ENCODE measurements around the gene ADARB2. TPM values are rescaled to one million over a fixed set of nuclear protein-coding genes. Genes with fewer than 3 reads are reported as not detected.

ADARB2 gene
- polyA plus RNA-seq, 1 of the 3 experiments (the other 2 are of a cell fraction), result not detected

GRCh38 chr10:1782841-1783240 lies 45.5 kb upstream of the ADARB2 start:
- H3K4me3 ChIP-seq (ENCODE audit: low read depth in 2 of 2, low read length in 1 of 2), result no peak overlapping the region
- ChIA-PET CTCF (no interaction called here), POLR2A (no interaction called here)
- no peaks in the 10 kb centered on the region for H3K36me3 ChIP-seq (replicated peaks in 1 of 2; ENCODE audit: control insufficient read depth in 1 of 2, insufficient read depth in 2 of 2, low read length in 1 of 2)
- no peak overlapping the region for H3K9ac ChIP-seq
- no peak overlapping the region for H2AFZ ChIP-seq (ENCODE audit: low read depth)
- no peaks in the 10 kb centered on the region for H3K9me2 ChIP-seq
- no peaks in the 10 kb centered on the region for H4K20me1 ChIP-seq (ENCODE audit: insufficient read depth)
- H3K27me3 ChIP-seq (ENCODE audit: insufficient read depth), result no peaks in the 10 kb centered on the region
- no peaks in the 10 kb centered on the region for H3F3A ChIP-seq (replicated peaks; ENCODE audit: insufficient read depth)
- no peak overlapping the region for H3K4me2 ChIP-seq
- H3K4me1 ChIP-seq (ENCODE audit: control insufficient read depth in 1 of 2, insufficient read depth in 2 of 2, low read depth in 1 of 2, low read length in 1 of 2), result no peaks in the 10 kb centered on the region
- TF ChIP-seq SIN3A (IDR thresholded peaks at IDR 0.05; ENCODE audit: borderline replicate concordance, low read depth, low read length) (no peak), TAF1 (IDR thresholded peaks at IDR 0.05; ENCODE audit: borderline replicate concordance, low read depth, low read length) (no peak), GABPA (IDR thresholded peaks at IDR 0.05; ENCODE audit: low read depth) (no peak), ZBTB33 (IDR thresholded peaks at IDR 0.05; ENCODE audit: borderline replicate concordance, low read depth) (no peak), RXRA (IDR thresholded peaks at IDR 0.05; ENCODE audit: borderline replicate concordance, low read depth) (no peak), ELF1 (IDR thresholded peaks at IDR 0.05) (no peak), FOXJ3 (CRISPR knock-in tag; IDR thresholded peaks at IDR 0.05) (no peak), RAD21 (IDR thresholded peaks at IDR 0.05; ENCODE audit: low read length) (no peak), MAX (IDR thresholded peaks at IDR 0.05; ENCODE audit: low read depth) (no peak), MXI1 (IDR thresholded peaks at IDR 0.05; ENCODE audit: low read depth, low read length) (no peak), USF2 (IDR thresholded peaks at IDR 0.05; ENCODE audit: borderline replicate concordance, low read depth, low read length) (no peak), NFIC (IDR thresholded peaks at IDR 0.05; ENCODE audit: borderline replicate concordance) (no peak)
- no peaks in the 10 kb centered on the region for H3K79me2 ChIP-seq (ENCODE audit: insufficient read depth)
- H3K9me3 ChIP-seq, result no peaks in the 10 kb centered on the region
- 50% methylated on average over 5 of the region's 5 CpGs for WGBS (ENCODE audit: low lambda C conversion rate)
- no peak overlapping the region for H3K27ac ChIP-seq (ENCODE audit: low read depth in 2 of 2, low read length in 1 of 2)
- no peak for DNase-seq

- Histone ChIP-seq H3K36me3 (replicated peaks in 1 of 2; ENCODE audit: control insufficient read depth in 1 of 2, insufficient read depth in 2 of 2, low read length in 1 of 2) (no peaks in the 10 kb centered on the region), H3K79me2 (ENCODE audit: insufficient read depth) (no peaks in the 10 kb centered on the region), H3K27ac (ENCODE audit: low read depth in 2 of 2, low read length in 1 of 2) (no peak overlapping the region), H4K20me1 (ENCODE audit: insufficient read depth) (no peaks in the 10 kb centered on the region), H3K27me3 (ENCODE audit: insufficient read depth) (no peaks in the 10 kb centered on the region), H3K4me3 (ENCODE audit: low read depth in 2 of 2, low read length in 1 of 2) (no peak overlapping the region), H3K9ac (no peak overlapping the region), H3K9me3 (no peaks in the 10 kb centered on the region), H3K9me2 (no peaks in the 10 kb centered on the region), H3K4me1 (ENCODE audit: control insufficient read depth in 1 of 2, insufficient read depth in 2 of 2, low read depth in 1 of 2, low read length in 1 of 2) (no peaks in the 10 kb centered on the region), H2AFZ (ENCODE audit: low read depth) (no peak overlapping the region), H3K4me2 (no peak overlapping the region), H3F3A (replicated peaks; ENCODE audit: insufficient read depth) (no peaks in the 10 kb centered on the region)
- ChIA-PET POLR2A (no interaction called here), CTCF (interaction anchor here (0.8 kb wide), 1 partner anchor 15 kb away, joined by 3 read pairs; no protein-coding TSS in a partner anchor)
- DNase-seq, result no peak
- TF ChIP-seq PBX3 (IDR thresholded peaks at IDR 0.05), result no peak
- TF ChIP-seq RXRA (IDR thresholded peaks at IDR 0.05; ENCODE audit: borderline replicate concordance, low read depth), result no peak
- TF ChIP-seq NRF1 (IDR thresholded peaks at IDR 0.05; ENCODE audit: low read depth, low read length), result no peak
- TF ChIP-seq CTCF (IDR thresholded peaks at IDR 0.05), result no peak
- TF ChIP-seq EP300 (IDR thresholded peaks at IDR 0.05; ENCODE audit: borderline replicate concordance in 1 of 2, low read depth in 1 of 2, low read length in 1 of 2), result no peak
- 52% methylated on average over 10 of the region's 10 CpGs for WGBS (ENCODE audit: low lambda C conversion rate)
Observed at GRCh38 chr10:1779796-1780195, 42.5 kb upstream of the ADARB2 start.
